GM18951 (cell line): ENCODE data around the gene OLFML1.

Source experiments
- POLR2A ChIP-seq: IDR thresholded peaks from 4 replicates; pipeline ENCODE4 v1.6.1; 2011; ENCODE audit warnings: mild to moderate bottlenecking; ENCODE audit not compliant: insufficient read length, insufficient read depth; ENCODE audit errors: extremely low read depth
- in situ Hi-C: fragments of 300-500 bp; cut with MboI; formaldehyde crosslinking; loops from one replicate; pipeline ENCODE4 v1.12.0; 2022; ENCODE audit warnings: low sequenced_read_pairs, mixed read lengths, inconsistent platforms; ENCODE audit not compliant: unreplicated experiment

Gene OLFML1

DNA sequence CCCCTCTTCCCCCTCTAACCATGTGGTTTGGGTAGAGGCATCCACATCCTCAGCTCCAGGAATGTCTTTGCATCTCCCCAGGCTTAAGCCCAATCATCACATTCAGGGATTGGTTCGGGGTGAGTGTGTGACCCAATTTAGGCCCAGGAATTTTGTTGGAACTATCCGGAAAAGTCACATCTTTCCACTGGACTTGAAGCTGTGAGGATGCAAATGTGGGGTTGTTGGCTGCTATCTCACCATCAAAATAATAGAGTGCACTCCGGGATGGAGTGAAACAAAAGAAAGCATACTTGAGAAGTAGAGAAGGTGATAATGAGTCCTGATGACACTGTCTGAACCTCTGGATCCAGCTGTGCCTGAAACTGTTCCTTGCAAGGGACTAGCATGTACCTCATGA, 33.8 kb upstream of the OLFML1 start:
- no peak for TF ChIP-seq POLR2A
- in situ Hi-C loops, result no loop called here

DNA sequence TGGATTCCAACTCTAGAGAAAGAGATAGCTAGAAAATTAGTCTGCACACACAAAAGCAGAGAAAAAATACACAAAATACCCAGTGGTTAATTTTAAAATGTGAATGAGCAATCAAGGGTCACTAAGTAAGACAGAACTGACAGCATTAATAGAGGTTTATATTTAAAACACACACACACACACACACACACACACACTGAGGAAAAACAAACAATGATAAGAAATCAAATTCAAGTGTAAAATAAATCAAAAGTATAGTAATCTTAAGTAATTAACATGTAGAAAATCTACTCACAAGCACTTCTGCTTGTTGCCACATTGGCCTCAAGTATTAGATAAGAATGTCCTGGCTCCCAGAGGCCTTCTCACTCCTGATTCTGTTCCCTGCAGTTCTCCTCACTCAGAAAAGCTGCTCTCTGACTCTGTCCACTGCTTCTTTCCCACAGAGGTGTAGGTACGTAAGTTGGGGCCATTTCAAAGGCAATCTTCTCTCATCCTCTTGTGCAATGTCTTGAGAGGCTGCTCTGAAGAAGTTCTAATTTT, 33.3 kb upstream of the OLFML1 start:
- in situ Hi-C loops, result no loop called here
- TF ChIP-seq POLR2A, result no peak

DNA sequence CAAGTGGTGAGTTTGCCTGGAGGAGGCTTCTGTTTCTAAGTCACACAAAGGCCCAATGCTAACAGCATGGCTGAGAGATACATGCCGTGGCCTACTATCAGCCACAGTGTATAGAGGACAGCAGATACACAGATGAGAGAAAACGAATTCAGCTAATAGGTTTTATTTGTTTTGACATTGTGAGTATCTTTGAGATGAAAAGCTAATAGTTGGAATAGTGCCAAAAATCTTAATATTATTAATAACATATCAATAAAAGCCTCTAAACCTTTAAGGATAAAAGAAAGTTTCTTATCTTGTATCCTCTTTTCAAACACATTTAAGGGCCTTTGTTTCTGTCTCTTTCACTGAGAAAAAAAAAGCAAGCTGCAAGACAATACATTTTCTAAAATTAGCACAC, 30.5 kb upstream of the OLFML1 start:
- in situ Hi-C loops, result no loop called here
- no peak for TF ChIP-seq POLR2A

DNA sequence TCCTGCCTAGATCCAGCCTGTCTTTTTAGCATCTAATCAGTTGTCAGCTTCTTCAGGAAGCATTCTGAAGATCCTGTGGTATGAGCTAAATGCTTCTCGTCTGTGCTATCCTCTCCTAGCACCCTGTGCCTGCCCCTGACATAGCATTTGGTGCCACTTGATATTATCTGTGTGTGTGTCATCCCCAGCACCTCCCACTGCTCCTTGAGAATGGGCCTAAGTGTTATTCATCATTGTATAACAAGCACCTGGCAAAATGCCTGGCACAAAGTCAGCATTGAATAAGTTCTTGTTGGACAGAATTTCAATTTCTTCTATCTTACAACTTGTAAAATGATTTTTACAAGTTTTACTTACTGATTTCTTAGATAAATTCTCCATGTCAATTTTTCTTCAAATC, 28.1 kb upstream of the OLFML1 start:
- in situ Hi-C loops, result no loop called here
- no peak for TF ChIP-seq POLR2A

DNA sequence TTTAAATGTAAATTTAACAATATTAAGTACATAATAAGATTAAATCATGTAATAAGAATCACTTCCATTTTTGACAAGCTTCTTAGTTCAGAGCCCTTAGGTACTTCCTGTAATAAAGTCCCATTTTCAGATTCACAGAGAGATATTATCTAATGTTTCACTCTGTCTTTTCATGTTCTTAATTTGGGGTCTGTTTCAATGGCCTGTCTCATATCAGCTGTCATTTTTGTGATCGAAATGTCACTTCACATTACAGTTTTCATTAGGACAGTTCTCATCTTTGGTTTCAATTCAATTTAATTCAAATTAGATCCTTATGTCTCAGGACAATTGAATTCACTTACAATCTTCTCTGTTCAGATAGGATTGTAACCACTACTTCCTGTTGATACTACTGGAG, 22.6 kb upstream of the OLFML1 start:
- TF ChIP-seq POLR2A, result no peak
- in situ Hi-C loops, result no loop called here

DNA sequence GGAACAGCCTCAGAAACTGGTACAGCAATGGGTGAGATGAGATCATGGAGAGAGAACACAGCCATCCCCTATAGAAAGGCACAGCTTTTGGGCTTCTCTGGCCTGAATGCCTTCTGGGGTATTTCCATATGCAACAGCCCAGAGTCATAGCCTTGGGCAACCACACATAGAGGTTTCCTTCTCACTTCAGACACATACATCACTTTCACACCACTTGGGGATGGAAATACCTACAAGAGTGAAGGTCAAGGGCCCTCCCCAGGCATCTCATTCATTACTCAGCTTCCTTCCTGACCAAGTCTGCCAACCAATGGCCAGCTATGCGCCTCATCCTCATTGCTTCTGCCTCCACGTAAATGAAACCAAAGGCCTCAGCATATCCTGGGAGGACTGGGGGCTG, 17.7 kb upstream of the OLFML1 start:
- in situ Hi-C loops, result no loop called here
- TF ChIP-seq POLR2A, result no peak

DNA sequence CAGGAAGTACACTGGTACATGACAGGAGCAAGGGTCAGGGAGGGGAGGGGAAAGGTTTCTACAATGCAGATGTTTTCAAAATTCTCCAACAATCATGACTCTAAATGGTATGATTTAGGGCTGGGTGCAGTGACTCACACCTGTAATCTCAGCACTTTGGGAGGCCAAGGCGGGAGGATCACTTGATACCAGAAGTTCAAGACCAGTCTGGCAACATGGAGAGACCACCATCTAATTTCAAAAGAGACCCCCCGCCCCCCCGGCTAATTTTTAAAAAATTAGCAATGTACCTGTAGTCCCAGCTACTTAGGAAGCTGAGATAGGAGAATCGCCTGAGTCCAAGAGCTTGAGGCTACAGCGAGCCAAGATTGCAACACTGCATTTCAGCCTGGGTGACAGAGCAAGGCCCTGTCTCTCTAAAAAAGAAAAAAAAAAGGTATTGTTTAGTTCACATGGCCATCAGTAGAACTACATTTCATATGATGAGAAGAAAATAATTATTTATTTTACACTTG, 15.9 kb upstream of the OLFML1 start:
- in situ Hi-C loops, result no loop called here
- TF ChIP-seq POLR2A, result no peak

DNA sequence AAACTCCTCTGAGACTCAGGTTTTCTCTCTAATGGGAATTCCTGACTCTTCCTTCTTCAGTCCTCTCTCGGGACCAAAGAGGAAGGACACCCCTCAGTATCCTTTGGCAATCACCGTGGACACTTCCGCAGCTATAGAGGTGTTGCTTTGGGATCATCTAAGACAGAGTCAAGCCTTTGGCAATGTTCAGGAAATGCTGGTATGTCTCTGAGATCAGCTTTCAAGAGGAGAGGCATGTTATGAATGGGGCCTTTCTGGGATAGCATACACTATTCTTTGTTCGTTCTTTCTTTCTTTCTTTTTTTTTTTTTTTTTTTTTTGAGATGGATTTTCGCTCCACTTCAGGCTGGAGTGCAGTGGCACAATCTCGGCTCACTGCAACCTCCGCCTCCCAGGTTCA, 14.2 kb upstream of the OLFML1 start:
- in situ Hi-C loops, result no loop called here
- no peak for TF ChIP-seq POLR2A

DNA sequence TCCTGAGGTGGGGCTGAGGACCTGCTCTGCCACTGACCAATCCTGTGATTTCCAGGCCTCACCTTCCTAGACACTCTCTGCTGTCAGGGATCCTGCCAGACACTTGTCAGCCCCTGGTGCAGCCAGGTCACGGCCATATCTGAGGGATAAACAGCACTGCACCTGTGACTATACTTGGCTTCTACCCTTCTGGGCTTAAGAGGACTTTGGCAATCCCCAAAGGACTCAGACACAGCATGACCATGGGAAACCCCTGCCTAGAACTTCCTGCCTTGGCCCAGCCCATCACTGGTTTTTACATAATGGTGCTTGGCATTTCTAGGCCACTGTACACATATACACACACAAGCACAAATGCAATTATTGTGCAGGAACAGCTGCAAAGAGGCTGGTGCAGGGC, 11.6 kb upstream of the OLFML1 start:
- TF ChIP-seq POLR2A, result no peak

DNA sequence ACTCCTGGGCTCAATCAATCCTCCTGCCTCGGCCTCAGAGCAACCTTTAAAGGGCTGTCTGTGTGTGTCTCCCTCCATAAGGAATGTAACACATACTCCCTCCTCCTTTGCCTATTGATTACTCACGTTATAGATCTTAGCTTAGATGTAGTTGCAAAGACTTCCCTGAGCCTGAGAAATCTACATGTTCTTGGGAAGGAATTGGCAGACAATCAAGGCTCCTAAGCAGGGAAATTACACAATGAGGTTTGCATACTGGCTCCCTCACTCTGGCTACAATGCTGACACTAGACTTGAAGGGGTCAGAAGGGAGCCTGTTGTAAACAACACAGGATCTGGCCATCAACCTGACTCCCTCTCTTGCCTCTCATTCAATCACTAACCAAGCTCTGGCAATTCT, 5.2 kb upstream of the OLFML1 start:
- in situ Hi-C loops, result no loop called here
- no peak for TF ChIP-seq POLR2A

More for the DNA sequence above, 11.6 kb upstream of the OLFML1 start:
- in situ Hi-C loops, result no loop called here

DNA sequence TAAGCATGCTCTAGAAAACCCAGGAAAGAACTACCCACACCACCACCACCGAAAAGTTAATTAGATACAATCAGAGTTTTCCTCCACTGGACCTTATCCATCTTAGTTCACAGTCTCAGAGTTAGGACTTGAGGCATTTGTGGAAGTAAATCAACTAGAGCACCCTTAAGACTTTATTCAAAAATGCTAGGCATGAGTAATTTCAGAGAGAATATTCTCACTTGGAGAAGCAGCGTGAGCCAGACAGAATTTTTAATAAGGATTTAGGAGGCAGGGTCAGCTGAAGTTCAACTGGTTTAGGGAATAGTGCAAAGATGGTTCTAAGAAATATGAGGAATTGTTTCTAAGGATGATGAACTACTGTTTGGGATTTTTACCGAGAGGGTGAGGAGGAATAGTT, 1.2 kb upstream of the OLFML1 start:
- in situ Hi-C loops, result no loop called here

DNA sequence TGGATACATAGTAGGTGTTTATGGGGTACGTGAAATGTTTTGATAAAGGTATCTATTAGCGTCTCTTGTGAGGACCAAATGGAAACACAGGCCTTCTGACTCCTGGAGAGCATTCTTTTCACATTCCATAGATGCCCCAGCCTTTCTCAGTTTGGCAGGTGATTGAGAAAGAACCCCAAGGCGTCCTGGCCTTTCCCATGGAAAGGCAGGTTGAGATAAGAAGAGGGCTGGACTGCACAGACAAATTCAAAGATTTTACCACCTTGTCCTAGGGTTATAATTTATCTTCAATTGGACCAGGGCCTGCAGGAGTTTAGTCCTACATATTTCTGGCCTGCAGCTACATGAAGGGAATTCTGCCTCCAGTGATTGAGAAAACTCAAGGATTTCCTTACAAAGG, 661 bp upstream of the OLFML1 start:
- in situ Hi-C loops, result no loop called here
- TF ChIP-seq POLR2A, result no peak

More for the DNA sequence above, 1.2 kb upstream of the OLFML1 start:
- TF ChIP-seq POLR2A, result no peak

DNA sequence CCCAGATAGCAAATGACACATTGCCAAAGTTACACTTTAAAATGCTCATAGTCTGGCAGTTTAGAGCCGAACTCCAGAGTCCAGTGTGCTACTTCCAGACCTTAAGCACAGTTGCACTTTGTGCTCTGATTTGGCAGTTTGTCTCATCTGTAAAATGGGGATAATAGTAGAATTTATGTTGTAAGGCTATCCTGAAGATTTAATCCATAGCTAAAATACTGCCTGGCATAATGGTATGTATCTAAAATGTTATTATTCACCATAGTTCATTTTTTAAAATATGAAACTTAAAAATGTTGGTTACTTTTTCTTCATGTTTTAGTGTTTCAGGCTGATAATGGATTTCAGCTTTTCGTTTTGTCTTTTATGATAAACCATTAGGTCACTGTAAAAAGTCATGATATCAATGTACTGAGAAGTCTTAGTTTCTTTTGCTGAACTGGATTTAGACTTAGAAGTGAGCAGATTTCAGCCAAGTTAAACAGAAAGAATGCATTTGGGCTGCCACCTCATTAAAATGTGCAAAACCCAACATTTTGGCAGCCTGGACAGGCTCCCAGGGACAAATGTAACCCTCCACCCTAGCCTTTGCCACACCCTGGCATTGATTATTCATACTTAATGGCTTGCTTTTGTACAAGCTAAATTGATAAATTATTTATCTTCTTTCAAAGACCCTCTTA, 933 bp downstream of the OLFML1 start:
- TF ChIP-seq POLR2A, result no peak
- in situ Hi-C loops, result no loop called here

DNA sequence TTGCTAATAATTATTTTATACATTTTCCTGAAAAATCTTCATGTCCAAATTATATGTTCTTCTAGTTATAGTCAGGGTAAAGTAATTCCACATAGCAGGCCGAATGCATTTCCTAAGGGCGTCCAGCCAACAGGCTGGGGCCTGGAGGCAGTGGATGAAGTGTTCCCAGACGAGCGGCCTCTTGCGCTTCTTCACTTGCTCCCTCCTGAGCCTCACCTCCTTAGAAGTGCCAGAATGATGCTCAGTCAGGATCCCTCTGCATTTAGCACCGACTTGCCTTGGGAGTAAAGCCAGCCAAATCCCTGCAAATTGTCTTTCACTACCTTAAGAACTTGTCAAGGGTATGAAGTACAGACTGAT, 1.5 kb downstream of the OLFML1 start:
- in situ Hi-C loops, result no loop called here
- no peak for TF ChIP-seq POLR2A
